Fibroblast of lung (primary cell): Measurements from ENCODE around the gene BNIPL. TPM values are rescaled to one million over a fixed set of nuclear protein-coding genes. Genes with fewer than 3 reads are reported as not detected.

Experiments used
- DNase-seq, 2 donors: peaks; one replicate each; pipeline versions ENCODE4 v3.0.0 to v3.0.0-alpha.2; 2010; ENCODE audit warnings: low read depth in 2 of 2
- H2AFZ ChIP-seq: 2 replicates; pipeline ENCODE4 v1.5.1; 2012; ENCODE audit warnings: low read length, control low read depth, inconsistent platforms
- H3K27ac ChIP-seq: 2 replicates; pipeline ENCODE4 v1.5.1; 2011; ENCODE audit warnings: low read length, control low read depth; ENCODE audit not compliant: insufficient read depth
- H3K27me3 ChIP-seq: 2 replicates; pipeline ENCODE4 v1.5.1; 2011; ENCODE audit warnings: mild to moderate bottlenecking, low read length; ENCODE audit not compliant: control insufficient read depth, insufficient read depth
- H3K36me3 ChIP-seq: 2 replicates; pipeline ENCODE4 v1.5.1; 2011; ENCODE audit warnings: low read length; ENCODE audit not compliant: control insufficient read depth, insufficient read depth
- H3K4me1 ChIP-seq: 2 replicates; pipeline ENCODE4 v1.5.1; 2011; ENCODE audit warnings: low read length; ENCODE audit not compliant: control insufficient read depth, insufficient read depth; ENCODE audit errors: extremely low read depth
- H3K4me2 ChIP-seq: 2 replicates; pipeline ENCODE4 v1.5.1; 2011; ENCODE audit warnings: low read length, control low read depth; ENCODE audit not compliant: insufficient read depth; ENCODE audit errors: extremely low read depth
- H3K4me3 ChIP-seq, 4 experiments: fragments of 200-600 bp in 1 of 4; sonication (generic) in 1 of 4; replicated peaks in 1 of 4; 2 replicates each; pipeline ENCODE4 v1.5.1; 2011 to 2016; ENCODE audit warnings: low read length in 4 of 4, low read depth in 3 of 4, mild to moderate bottlenecking in 3 of 4, control low read depth in 2 of 4, inconsistent platforms in 1 of 4, mixed read lengths in 1 of 4; ENCODE audit not compliant: insufficient read depth in 1 of 4; ENCODE audit errors: control extremely low read depth in 1 of 4
- H3K79me2 ChIP-seq: 2 replicates; pipeline ENCODE4 v1.5.1; 2012; ENCODE audit warnings: mild to moderate bottlenecking, low read length, inconsistent platforms; ENCODE audit not compliant: control insufficient read depth, insufficient read depth
- H3K9ac ChIP-seq: 2 replicates; pipeline ENCODE4 v1.5.1; 2011; ENCODE audit warnings: mild to moderate bottlenecking, low read length, control low read depth; ENCODE audit not compliant: insufficient read depth
- H3K9me3 ChIP-seq: 2 replicates; pipeline ENCODE4 v1.5.1; 2012; ENCODE audit warnings: low read depth, low read length; ENCODE audit not compliant: control insufficient read depth, insufficient read depth
- H4K20me1 ChIP-seq: 2 replicates; pipeline ENCODE4 v1.5.1; 2011; ENCODE audit warnings: low read length; ENCODE audit not compliant: control insufficient read depth, insufficient read depth; ENCODE audit errors: extremely low read depth
- EZH2 ChIP-seq: IDR thresholded peaks from 2 replicates; pipeline ENCODE4 v1.5.1; 2012; ENCODE audit warnings: low read length, control low read depth, mild to moderate bottlenecking; ENCODE audit errors: missing control alignments
- polyA plus RNA-seq, 2 donors: library from polyadenylated mRNA; depleted of rRNA in 1 of 2; stranded (reverse) in 1 of 2; unstranded in 1 of 2; fragments of >200 nt; gene quantifications; 2 replicates each; pipeline ENCODE4 v1.2.1, GENCODE V29; 2011 to 2012; ENCODE audit warnings: missing spikeins in 1 of 2
- total RNA-seq: library from RNA; depleted of rRNA; stranded (reverse); fragments of >200 nt; gene quantifications from 2 replicates; pipeline ENCODE4 v1.2.1, GENCODE V29; 2014
- TF ChIP-seq, protein P1 (sequence below), 2 donors: IDR thresholded peaks in 1 of 2; conservative IDR thresholded peaks in 1 of 2; 1 replicate in 1 of 2; 2 replicates in 1 of 2; pipeline ENCODE4 v1.5.1; 2011 to 2012; ENCODE audit warnings: low read length in 2 of 2, control low read depth in 1 of 2, inconsistent platforms in 1 of 2, low read depth in 1 of 2, mild to moderate bottlenecking in 1 of 2

Gene BNIPL
- total and polyA plus RNA-seq, 2 donors (not counting 1 experiment from before 2014, with no cell fraction given): 0.10 to 0.33 TPM

DNA sequence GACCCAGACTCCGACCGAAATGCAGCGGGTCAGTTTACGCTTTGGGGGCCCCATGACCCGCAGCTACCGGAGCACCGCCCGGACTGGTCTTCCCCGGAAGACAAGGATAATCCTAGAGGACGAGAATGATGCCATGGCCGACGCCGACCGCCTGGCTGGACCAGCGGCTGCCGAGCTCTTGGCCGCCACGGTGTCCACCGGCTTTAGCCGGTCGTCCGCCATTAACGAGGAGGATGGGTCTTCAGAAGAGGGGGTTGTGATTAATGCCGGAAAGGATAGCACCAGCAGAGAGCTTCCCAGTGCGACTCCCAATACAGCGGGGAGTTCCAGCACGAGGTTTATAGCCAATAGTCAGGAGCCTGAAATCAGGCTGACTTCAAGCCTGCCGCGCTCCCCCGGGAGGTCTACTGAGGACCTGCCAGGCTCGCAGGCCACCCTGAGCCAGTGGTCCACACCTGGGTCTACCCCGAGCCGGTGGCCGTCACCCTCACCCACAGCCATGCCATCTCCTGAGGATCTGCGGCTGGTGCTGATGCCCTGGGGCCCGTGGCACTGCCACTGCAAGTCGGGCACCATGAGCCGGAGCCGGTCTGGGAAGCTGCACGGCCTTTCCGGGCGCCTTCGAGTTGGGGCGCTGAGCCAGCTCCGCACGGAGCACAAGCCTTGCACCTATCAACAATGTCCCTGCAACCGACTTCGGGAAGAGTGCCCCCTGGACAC is 11.7 kb downstream of the BNIPL start:
- H4K20me1 ChIP-seq: no peaks in the 10 kb centered on the region
- H3K9me3 ChIP-seq: no peaks in the 10 kb centered on the region
- peak overlapping the region; percentile 75 for H3K27ac ChIP-seq
- peaks cover 3% of the 10 kb centered on the region for H3K36me3 ChIP-seq
- H3K4me2 ChIP-seq: peak overlapping the region; percentile 98
- H3K9ac ChIP-seq: peak overlapping the region; percentile 78
- peak; percentile 67 to 72 for DNase-seq
- peak overlapping the region; percentile 53 to 81 (median 72) for H3K4me3 ChIP-seq
- H3K27me3 ChIP-seq: no peaks in the 10 kb centered on the region
- peaks cover 2% of the 10 kb centered on the region for H3K4me1 ChIP-seq
- peak overlapping the region; percentile 75 for H2AFZ ChIP-seq
- TF ChIP-seq, protein P1, sequence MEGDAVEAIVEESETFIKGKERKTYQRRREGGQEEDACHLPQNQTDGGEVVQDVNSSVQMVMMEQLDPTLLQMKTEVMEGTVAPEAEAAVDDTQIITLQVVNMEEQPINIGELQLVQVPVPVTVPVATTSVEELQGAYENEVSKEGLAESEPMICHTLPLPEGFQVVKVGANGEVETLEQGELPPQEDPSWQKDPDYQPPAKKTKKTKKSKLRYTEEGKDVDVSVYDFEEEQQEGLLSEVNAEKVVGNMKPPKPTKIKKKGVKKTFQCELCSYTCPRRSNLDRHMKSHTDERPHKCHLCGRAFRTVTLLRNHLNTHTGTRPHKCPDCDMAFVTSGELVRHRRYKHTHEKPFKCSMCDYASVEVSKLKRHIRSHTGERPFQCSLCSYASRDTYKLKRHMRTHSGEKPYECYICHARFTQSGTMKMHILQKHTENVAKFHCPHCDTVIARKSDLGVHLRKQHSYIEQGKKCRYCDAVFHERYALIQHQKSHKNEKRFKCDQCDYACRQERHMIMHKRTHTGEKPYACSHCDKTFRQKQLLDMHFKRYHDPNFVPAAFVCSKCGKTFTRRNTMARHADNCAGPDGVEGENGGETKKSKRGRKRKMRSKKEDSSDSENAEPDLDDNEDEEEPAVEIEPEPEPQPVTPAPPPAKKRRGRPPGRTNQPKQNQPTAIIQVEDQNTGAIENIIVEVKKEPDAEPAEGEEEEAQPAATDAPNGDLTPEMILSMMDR (conservative IDR thresholded peaks at IDR 0.05 in 1 of 2, IDR thresholded peaks at IDR 0.05 in 1 of 2; ENCODE audit: low read depth in 1 of 2, low read length in 2 of 2): peak; percentile 36 to 52
- TF ChIP-seq EZH2: no peak
- peaks cover 4% of the 10 kb centered on the region for H3K79me2 ChIP-seq

DNA sequence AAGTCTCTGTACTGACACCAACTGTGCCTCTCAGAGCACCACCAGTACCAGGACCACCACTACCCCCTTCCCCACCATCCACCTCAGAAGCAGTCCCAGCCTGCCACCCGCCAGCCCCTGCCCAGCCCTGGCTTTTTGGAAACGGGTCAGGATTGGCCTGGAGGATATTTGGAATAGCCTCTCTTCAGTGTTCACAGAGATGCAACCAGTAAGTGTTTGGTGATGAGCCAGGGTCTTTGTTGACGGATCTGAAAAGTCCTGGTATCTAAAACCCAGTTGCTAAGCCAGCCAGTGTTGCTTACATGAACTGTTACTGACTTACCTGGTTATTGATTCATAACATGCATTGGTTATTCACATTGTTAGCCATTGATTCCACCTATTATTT is 12.3 kb downstream of the BNIPL start:
- Histone ChIP-seq H3K27ac (peak overlapping the region; percentile 75), H3K4me2 (peak overlapping the region; percentile 98), H2AFZ (peak overlapping the region; percentile 75), H3K4me3 (peak overlapping the region; percentile 53 to 81 (median 72)), H4K20me1 (no peaks in the 10 kb centered on the region), H3K4me1 (peaks cover 2% of the 10 kb centered on the region), H3K9ac (no peak overlapping the region), H3K27me3 (no peaks in the 10 kb centered on the region), H3K36me3 (peaks cover 3% of the 10 kb centered on the region), H3K9me3 (no peaks in the 10 kb centered on the region), H3K79me2 (peaks cover 4% of the 10 kb centered on the region)
- no peak for DNase-seq
- TF ChIP-seq EZH2: no peak
- TF ChIP-seq, protein P1 (conservative IDR thresholded peaks at IDR 0.05 in 1 of 2, IDR thresholded peaks at IDR 0.05 in 1 of 2; ENCODE audit: low read depth in 1 of 2, low read length in 2 of 2): no peak

DNA sequence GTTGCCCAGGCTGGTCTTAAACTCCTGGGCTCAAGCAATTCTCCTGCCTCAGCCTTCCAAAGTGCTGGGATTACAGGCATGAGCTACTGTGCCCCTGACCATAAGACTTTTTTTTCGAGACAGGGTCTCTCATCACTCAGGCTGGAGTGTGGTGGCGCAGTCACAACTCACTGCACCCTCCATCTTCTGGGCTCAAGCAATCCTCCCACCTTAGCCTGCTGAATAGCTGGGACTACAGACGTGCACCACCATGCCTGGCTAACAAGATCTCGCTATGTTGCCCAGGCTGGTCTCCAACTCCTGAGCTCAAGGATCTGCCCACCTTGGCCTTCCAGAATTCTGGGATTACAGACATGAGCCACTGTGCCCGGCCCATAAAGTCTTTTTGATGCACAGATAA is 13.1 kb downstream of the BNIPL start:
- Histone ChIP-seq H3K4me2 (no peak overlapping the region), H3K27ac (no peak overlapping the region), H4K20me1 (no peaks in the 10 kb centered on the region), H3K4me1 (peaks cover 2% of the 10 kb centered on the region), H3K9me3 (no peaks in the 10 kb centered on the region), H3K36me3 (peaks cover 6% of the 10 kb centered on the region), H3K79me2 (peaks cover 4% of the 10 kb centered on the region), H3K4me3 (no peak overlapping the region), H3K27me3 (no peaks in the 10 kb centered on the region), H2AFZ (no peak overlapping the region), H3K9ac (no peak overlapping the region)
- DNase-seq: no peak
- TF ChIP-seq EZH2: no peak
- TF ChIP-seq, protein P1 (conservative IDR thresholded peaks at IDR 0.05 in 1 of 2, IDR thresholded peaks at IDR 0.05 in 1 of 2; ENCODE audit: low read depth in 1 of 2, low read length in 2 of 2): no peak
